ENCODE results near the gene ENOSF1. TPM values are rescaled to one million over a fixed set of nuclear protein-coding genes. Genes with fewer than 3 reads are reported as not detected.

ENOSF1 gene
- total RNA-seq, 1 donor from 2014 or later = 24.4 TPM

DNA sequence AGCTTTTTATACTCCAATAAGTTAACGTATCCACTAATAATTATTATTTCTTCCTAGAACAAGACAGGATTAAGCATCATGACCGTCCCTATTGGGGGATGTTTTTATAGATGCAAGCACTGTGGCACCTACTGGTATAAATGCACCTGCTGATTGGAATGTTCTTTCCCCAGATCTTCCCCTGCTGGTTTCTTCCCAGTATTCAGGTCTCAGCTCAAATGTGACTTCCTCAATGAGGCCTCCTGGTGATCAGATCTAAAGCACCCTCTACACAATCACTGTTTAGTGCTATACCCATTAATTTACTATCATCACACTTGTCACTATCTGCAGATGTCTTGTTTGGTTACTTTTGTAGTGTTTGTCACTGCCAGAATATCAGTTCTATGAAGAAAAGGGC lies 58.9 kb downstream of the ENOSF1 start:
- peaks cover 16% of the 10 kb centered on the region for H3K4me1 ChIP-seq
- no peaks in the 10 kb centered on the region for H3K36me3 ChIP-seq
- DNase-seq = no peak
- H3K27ac ChIP-seq (replicated peaks) = no peak overlapping the region
- H3K4me3 ChIP-seq = no peak overlapping the region
- intact Hi-C loops (cut with micrococcal nuclease) = no loop called here
- H3K9me3 ChIP-seq (replicated peaks) = no peaks in the 10 kb centered on the region
- TF ChIP-seq, protein P1, sequence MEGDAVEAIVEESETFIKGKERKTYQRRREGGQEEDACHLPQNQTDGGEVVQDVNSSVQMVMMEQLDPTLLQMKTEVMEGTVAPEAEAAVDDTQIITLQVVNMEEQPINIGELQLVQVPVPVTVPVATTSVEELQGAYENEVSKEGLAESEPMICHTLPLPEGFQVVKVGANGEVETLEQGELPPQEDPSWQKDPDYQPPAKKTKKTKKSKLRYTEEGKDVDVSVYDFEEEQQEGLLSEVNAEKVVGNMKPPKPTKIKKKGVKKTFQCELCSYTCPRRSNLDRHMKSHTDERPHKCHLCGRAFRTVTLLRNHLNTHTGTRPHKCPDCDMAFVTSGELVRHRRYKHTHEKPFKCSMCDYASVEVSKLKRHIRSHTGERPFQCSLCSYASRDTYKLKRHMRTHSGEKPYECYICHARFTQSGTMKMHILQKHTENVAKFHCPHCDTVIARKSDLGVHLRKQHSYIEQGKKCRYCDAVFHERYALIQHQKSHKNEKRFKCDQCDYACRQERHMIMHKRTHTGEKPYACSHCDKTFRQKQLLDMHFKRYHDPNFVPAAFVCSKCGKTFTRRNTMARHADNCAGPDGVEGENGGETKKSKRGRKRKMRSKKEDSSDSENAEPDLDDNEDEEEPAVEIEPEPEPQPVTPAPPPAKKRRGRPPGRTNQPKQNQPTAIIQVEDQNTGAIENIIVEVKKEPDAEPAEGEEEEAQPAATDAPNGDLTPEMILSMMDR (IDR thresholded peaks at IDR 0.05; ENCODE audit: borderline replicate concordance) = no peak
- H3K27me3 ChIP-seq (ENCODE audit: low read depth) = peaks cover 43% of the 10 kb centered on the region

DNA sequence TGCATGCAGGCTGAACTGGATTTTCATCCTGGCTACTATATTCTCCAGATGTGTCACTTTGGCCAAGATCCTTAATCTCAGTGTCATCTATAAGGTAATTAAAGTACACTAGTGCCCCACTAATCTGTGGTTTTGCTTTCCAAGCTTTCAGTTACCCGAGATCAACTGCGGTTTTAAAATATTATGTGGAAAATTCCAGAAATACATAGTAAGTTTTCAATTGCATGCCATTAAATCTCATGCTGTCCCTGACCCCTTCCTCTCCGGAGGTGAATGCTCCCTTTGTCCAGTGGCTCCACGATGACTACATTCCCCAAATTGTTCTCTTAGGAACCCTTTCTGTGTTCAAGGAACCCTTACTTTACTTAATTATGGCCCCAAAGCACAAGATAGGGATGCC lies 60.3 kb downstream of the ENOSF1 start:
- no peaks in the 10 kb centered on the region for H3K36me3 ChIP-seq
- TF ChIP-seq, protein P1 (IDR thresholded peaks at IDR 0.05; ENCODE audit: borderline replicate concordance) = no peak

DNA sequence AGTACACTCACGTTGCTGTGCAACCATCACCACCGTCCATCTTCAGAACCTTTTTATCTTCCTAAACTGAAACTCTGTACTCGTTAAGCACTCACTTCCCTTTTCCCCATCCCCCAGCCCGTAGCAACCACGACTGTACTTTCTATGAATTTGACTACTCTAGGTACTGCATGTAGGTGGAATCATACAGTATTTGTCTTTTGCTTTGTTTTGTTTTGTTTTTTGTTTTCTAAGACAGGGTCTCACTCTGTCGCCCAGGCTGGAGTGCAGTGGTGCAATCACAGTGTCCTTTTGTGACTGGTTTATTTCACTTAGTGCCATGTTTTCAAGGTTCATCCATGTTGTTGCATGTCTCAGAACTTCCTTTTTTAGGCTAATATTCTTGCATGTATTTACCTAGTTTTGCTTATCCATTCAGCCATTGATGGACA lies 62.0 kb downstream of the ENOSF1 start:
- intact Hi-C loops (cut with micrococcal nuclease) = no loop called here
- no peak for DNase-seq
- no peak overlapping the region for H3K27ac ChIP-seq (replicated peaks)
- no peaks in the 10 kb centered on the region for H3K4me1 ChIP-seq
- H3K27me3 ChIP-seq (ENCODE audit: low read depth) = peaks cover 20% of the 10 kb centered on the region
- H3K36me3 ChIP-seq = no peaks in the 10 kb centered on the region
- no peaks in the 10 kb centered on the region for H3K9me3 ChIP-seq (replicated peaks)
- TF ChIP-seq, protein P1 (IDR thresholded peaks at IDR 0.05; ENCODE audit: borderline replicate concordance) = no peak
- no peak overlapping the region for H3K4me3 ChIP-seq

More for the DNA sequence above, 60.3 kb downstream of the ENOSF1 start:
- Histone ChIP-seq H3K4me1 (peaks cover 2% of the 10 kb centered on the region), H3K27me3 (ENCODE audit: low read depth) (peaks cover 34% of the 10 kb centered on the region), H3K27ac (replicated peaks) (no peak overlapping the region), H3K9me3 (replicated peaks) (no peaks in the 10 kb centered on the region), H3K4me3 (no peak overlapping the region)
- intact Hi-C loops (cut with micrococcal nuclease) = no loop called here
- no peak for DNase-seq

DNA sequence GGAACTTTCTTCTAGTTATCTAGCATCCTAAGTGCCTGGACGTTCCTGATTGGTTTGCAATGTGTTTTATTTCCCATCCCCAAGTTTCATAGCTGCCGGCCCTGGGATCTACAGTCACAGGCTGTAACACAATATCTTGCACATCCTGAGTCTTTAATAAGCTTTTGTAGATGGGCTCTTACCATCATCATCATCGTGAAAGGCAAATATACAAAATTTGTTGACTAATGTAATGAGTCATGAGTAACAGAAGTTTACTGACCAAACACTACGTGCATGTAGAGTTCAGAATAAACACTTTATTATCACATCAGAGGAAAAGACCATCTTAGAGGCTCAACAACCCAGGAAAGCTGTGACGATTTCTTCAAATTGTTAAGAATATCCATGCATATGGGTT lies 63.1 kb downstream of the ENOSF1 start:
- intact Hi-C loops (cut with micrococcal nuclease) = no loop called here
- Histone ChIP-seq H3K27ac (replicated peaks) (no peak overlapping the region), H3K4me3 (no peak overlapping the region), H3K27me3 (ENCODE audit: low read depth) (peaks cover 25% of the 10 kb centered on the region), H3K36me3 (no peaks in the 10 kb centered on the region), H3K4me1 (no peaks in the 10 kb centered on the region), H3K9me3 (replicated peaks) (no peaks in the 10 kb centered on the region)
- TF ChIP-seq, protein P1 (IDR thresholded peaks at IDR 0.05; ENCODE audit: borderline replicate concordance) = no peak
- no peak for DNase-seq

DNA sequence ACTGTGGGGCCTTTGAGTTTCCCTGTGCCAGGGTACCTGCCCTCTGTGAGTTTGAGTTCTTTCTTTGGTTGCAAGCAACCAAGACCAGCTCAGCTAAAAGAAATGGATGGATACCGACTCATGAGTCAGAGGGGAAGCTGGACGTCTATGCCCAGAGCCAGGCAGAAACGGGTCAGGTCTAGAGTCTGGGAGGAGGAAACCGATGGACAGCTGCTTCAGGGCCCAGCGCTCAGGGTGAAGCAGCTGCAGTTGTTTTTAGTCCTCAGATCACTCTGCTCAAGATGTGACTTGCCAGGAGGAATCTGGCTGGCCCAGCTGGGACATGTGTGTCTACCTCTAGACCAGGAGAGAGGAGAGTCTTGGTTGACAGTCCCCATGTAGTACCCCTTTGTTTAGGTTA lies 65.1 kb downstream of the ENOSF1 start:
- TF ChIP-seq, protein P1 (IDR thresholded peaks at IDR 0.05; ENCODE audit: borderline replicate concordance) = no peak
- Histone ChIP-seq H3K36me3 (no peaks in the 10 kb centered on the region), H3K4me1 (no peaks in the 10 kb centered on the region), H3K27ac (replicated peaks) (no peak overlapping the region), H3K9me3 (replicated peaks) (no peaks in the 10 kb centered on the region), H3K27me3 (ENCODE audit: low read depth) (peaks cover 24% of the 10 kb centered on the region), H3K4me3 (no peak overlapping the region)
- no peak for DNase-seq
- intact Hi-C loops (cut with micrococcal nuclease) = no loop called here
